LNCaP clone FGC (cell line): ENCODE data around the gene TPPP2.

Experiments used
- DNase-seq: peaks from one replicate; pipeline ENCODE4 v3.0.0-alpha.2; 2011; ENCODE audit warnings: low read depth
- H3K4me3 ChIP-seq: 2 replicates; pipeline ENCODE4 v1.5.1; 2011; ENCODE audit warnings: mild to moderate bottlenecking, low read depth, low read length, control low read depth
- CTCF ChIP-seq: IDR thresholded peaks from 2 replicates; pipeline ENCODE4 v1.5.1; 2012; ENCODE audit warnings: mild to moderate bottlenecking; ENCODE audit not compliant: control insufficient read depth, insufficient read depth; ENCODE audit errors: extremely low read depth

Gene TPPP2

DNA sequence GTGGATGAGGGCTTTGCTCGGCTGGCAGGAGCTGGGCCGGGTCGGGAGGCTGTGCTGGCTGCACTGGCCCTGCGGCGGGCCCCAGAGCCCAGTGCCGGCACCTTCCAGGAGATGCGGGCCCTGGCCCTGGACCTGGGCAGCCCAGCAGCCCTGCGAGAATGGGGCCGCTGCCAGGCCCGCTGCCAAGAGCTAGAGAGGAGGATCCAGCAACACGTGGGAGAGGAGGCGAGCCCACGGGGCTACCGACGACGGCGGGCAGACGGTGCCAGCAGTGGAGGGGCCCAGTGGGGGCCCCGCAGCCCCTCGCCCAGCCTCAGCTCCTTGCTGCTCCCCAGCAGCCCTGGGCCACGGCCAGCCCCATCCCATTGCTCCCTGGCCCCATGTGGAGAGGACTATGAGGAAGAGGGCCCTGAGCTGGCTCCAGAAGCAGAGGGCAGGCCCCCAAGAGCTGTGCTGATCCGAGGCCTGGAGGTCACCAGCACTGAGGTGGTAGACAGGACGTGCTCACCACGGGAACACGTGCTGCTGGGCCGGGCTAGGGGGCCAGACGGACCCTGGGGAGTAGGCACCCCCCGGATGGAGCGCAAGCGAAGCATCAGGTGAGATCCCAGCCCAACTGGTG, 51.6 kb downstream of the TPPP2 start:
- DNase-seq, result no peak
- TF ChIP-seq CTCF, result no peak
- H3K4me3 ChIP-seq, result no peak overlapping the region
